Left ventricle myocardium inferior (tissue), 1 donor: Measurements from ENCODE around the gene SH3BP1. TPM values are rescaled to one million over a fixed set of nuclear protein-coding genes. Genes with fewer than 3 reads are reported as not detected.
A peak's percentile ranks its signal among the peaks of the same experiment; 100 is the strongest.
"Not testable (repeated sequence)": the region's sequence is repeated elsewhere in the genome, so short reads cannot be mapped to it uniquely, and the experiment has no call there.

ENCODE experiments used
- DNase-seq: peaks from one replicate; pipeline ENCODE4 v3.0.0-alpha.2; 2020
- H3K27ac ChIP-seq: fragments of 200-600 bp; replicated peaks from 2 replicates; pipeline ENCODE4 v1.8.0; 2021
- H3K27me3 ChIP-seq: fragments of 200-600 bp; 2 replicates; pipeline ENCODE4 v1.8.0; 2021; ENCODE audit warnings: low read depth
- H3K36me3 ChIP-seq: fragments of 200-600 bp; 2 replicates; pipeline ENCODE4 v1.8.0; 2021
- H3K4me1 ChIP-seq: fragments of 200-600 bp; 2 replicates; pipeline ENCODE4 v1.8.0; 2021
- H3K4me3 ChIP-seq: fragments of 200-600 bp; 2 replicates; pipeline ENCODE4 v1.8.0; 2021; ENCODE audit warnings: mild to moderate bottlenecking, moderate library complexity
- H3K9me3 ChIP-seq: fragments of 200-600 bp; replicated peaks from 2 replicates; pipeline ENCODE4 v1.8.0; 2021
- intact Hi-C: fragments of 100-400 bp; cut with micrococcal nuclease; formaldehyde crosslinking; loops from one replicate; pipeline ENCODE4 v1.11.0; 2022
- total RNA-seq: library from RNA; stranded (reverse); fragmentation: NEBNext Ultra II Directional; extraction: Animal tissue kit (Norgen Biotek cat#: 25700); gene quantifications from one replicate; pipeline ENCODE4 v1.2.1, GENCODE V29; 2021
- TF ChIP-seq, protein P1 (sequence below): fragments of 200-600 bp; IDR thresholded peaks from 2 replicates; pipeline ENCODE4 v1.8.0; 2021; ENCODE audit warnings: antibody characterized with exemption, mild to moderate bottlenecking, borderline replicate concordance
- donor health status: DM: no; HTN: yes; CAD: no; lungs with severe emphysema.

Gene SH3BP1
- total RNA-seq, 1 donor from 2014 or later, result 2.5 TPM

DNA sequence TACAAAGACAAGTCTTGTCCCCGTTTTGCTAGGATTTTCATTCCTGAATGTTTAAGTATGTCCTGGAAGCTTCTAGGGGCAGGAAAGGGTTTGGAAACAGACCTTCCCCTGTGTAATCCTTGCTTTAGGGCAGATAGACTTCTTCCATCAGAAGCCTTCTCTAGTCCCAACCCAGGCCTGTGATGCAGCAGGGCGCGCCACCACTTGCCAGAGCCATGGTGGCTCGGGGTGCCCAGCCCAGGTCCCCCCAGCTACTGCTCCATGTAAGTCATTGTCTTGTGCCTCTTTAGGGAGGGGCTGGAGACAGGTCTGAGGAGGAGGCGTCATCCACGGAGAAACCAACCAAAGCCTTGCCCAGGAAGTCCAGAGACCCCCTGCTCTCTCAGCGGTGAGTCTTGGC, 50.9 kb downstream of the SH3BP1 start:
- Histone ChIP-seq H3K4me1 (peaks cover 31% of the 10 kb centered on the region), H3K9me3 (no peaks in the 10 kb centered on the region), H3K27me3 (no peaks in the 10 kb centered on the region), H3K4me3 (no peak overlapping the region), H3K36me3 (peaks cover 67% of the 10 kb centered on the region), H3K27ac (no peak overlapping the region)
- intact Hi-C loops, result no loop called here
- no peak for DNase-seq
- TF ChIP-seq, protein P1, sequence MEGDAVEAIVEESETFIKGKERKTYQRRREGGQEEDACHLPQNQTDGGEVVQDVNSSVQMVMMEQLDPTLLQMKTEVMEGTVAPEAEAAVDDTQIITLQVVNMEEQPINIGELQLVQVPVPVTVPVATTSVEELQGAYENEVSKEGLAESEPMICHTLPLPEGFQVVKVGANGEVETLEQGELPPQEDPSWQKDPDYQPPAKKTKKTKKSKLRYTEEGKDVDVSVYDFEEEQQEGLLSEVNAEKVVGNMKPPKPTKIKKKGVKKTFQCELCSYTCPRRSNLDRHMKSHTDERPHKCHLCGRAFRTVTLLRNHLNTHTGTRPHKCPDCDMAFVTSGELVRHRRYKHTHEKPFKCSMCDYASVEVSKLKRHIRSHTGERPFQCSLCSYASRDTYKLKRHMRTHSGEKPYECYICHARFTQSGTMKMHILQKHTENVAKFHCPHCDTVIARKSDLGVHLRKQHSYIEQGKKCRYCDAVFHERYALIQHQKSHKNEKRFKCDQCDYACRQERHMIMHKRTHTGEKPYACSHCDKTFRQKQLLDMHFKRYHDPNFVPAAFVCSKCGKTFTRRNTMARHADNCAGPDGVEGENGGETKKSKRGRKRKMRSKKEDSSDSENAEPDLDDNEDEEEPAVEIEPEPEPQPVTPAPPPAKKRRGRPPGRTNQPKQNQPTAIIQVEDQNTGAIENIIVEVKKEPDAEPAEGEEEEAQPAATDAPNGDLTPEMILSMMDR, result no peak

DNA sequence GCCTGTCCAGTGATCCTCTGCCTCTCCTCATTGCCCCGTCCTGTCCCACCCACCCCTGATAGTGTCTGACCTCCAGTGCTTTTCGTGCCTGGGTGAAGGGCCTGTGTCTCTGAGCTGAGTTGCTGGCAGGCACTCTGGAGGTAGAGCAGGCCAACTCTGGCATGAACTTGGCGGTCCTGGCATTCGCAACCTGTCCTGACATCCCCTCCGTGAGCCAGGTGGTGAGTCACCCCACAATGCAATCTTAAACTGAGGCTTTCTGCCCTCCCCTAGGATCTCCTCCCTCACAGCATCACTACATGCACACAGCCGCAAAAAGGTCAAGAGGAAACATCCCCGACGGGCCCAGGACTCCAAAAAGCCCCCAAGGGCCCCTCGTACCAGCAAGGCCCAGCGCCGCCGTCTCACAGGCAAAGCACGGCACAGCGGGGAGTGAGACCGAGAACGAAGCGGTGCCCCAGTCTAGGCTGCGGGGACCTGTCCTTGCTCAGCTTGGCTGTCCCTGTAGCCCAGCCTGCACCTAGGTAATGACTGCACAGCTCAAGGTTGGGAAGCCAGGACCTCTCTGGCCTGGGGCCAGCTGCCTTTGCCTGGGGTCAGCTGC, 51.5 kb downstream of the SH3BP1 start:
- no peak overlapping the region for H3K4me3 ChIP-seq
- TF ChIP-seq, protein P1, result no peak
- peaks cover 67% of the 10 kb centered on the region for H3K36me3 ChIP-seq
- DNase-seq, result no peak
- no peaks in the 10 kb centered on the region for H3K9me3 ChIP-seq
- intact Hi-C loops, result no loop called here
- H3K4me1 ChIP-seq, result peaks cover 30% of the 10 kb centered on the region
- H3K27ac ChIP-seq, result no peak overlapping the region
- no peaks in the 10 kb centered on the region for H3K27me3 ChIP-seq

DNA sequence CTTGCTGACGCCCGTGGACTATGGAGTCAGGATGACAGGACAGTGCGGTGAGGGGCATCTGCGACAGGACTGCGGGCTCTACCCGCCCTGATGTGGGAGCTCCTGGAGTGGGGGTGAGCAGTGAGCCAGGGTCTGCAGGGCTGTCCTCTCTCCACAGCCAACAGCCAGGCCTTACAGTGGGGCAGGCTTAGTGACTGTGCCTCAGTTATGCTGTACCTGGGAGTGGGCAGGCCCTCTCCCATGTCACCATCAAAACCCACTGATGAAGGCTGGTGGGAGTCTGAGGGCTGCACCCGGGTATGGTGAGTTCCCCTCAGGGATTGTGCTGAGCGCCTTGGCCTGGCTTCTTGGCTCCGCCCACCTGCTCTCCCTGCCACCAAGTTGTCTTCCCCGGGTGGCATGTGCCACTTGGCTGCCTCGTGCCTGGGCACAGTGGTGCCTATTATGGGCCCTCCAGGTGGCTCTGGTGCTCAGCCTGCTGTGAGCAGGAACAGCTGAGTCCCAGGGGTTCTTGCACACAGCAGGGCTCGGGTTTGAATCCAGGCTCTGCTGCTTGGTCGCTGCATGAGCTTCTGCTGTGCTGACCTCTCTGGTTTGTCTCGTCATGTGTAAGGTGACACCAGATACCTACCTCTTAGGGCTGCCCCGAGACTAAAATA, 53.3 kb downstream of the SH3BP1 start:
- Histone ChIP-seq H3K4me1 (peaks cover 27% of the 10 kb centered on the region), H3K4me3 (no peak overlapping the region), H3K27me3 (no peaks in the 10 kb centered on the region), H3K9me3 (no peaks in the 10 kb centered on the region), H3K36me3 (peaks cover 67% of the 10 kb centered on the region), H3K27ac (no peak overlapping the region)
- TF ChIP-seq, protein P1, result no peak
- DNase-seq, result no peak
- intact Hi-C loops, result no loop called here

DNA sequence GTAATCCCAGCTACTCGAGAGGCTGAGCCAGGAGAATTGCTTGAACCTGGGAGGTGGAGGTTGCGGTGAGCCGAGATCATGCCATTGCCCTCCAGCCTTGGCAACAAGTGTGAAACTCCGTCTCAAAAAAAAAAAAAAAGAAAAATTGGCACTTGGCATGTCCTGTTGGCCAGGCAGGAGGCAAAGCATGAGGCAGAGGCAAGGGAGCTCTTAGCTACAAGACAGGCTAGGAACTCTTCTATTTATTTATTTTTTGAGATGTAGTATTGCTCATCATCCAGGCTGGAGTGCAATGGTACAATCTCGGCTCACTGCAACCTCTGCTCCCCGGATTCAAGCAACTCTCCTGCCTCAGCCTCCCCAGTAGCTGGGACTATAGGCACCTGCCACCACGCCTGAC, 54.7 kb downstream of the SH3BP1 start:
- H3K27me3 ChIP-seq, H3K4me3 ChIP-seq, intact Hi-C loops, H3K9me3 ChIP-seq, H3K27ac ChIP-seq, DNase-seq: not testable (repeated sequence)
- H3K4me1 ChIP-seq, result peaks cover 18% of the 10 kb centered on the region
- peaks cover 55% of the 10 kb centered on the region for H3K36me3 ChIP-seq

DNA sequence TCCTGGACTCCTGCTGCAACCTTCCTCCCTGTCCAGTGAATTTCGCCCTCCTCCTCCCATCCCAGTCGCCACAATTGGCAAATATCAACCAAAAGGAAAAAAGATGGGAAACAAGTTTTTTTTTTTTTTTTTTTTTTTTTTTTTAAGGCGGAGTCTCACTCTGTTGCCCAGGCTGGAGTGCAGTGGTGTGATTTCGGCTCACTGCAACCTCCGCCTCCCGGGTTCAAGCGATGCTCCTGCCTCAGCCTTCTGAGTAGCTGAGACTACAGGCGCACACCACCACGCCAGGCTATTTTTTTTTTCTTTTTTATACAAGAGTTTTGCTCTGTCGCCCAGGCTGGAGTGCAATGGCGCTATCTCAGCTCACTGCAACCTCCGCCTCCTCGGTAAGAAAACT, 56.8 kb downstream of the SH3BP1 start:
- H3K27ac ChIP-seq, result peak overlapping the region; percentile 48
- intact Hi-C loops, result not testable (repeated sequence)

DNA sequence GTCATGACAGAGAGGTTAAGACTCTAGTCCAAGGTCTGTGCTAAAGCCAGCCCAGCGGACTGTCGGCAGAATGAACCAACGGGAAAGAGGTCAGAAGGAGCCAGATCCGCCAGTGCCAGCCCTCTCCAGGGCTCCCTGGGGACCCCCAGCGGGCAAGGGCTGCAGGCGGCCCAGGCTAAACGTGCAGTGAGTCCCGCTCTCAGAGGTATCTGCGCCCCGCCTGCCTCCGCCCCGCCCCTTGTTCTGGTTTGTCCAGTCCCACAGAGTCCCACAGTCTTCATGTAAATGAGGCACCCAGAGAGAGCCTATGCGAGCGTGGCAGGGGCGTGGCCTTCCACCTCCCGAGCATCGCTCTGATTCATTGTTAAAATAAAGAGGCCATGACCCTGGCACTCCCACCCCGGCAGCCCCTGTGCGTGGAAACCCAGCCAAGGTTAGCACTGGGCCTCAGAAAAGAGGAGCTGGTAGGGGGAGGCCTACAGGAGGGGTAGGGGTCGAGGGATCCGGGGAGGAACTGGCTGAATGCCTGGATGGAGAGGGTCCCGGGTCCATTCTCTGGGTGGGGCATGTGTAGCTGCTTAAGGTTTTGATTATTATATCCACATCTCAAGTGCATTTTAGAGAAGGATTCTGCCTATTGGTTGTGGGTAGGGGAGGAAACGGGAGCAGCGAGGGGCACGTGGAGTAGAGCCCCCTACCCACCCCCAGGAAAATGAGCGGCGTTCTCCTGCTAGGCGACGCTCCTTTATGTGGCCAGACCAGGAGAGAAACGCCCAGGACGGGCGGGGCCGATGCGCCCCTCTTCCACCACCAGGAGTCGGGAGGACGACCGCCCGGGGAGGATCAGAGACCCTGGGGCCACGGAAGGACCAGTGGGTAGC, 57.4 kb downstream of the SH3BP1 start, which contains the start of gene TRIOBP:
TRIOBP (plus strand) TSS at position 392 of the 881 bp plus-strand sequence. CDS start 4,318 bp downstream, outside the sequence.
- no peaks in the 10 kb centered on the region for H3K9me3 ChIP-seq

More for the DNA sequence above, 56.8 kb downstream of the SH3BP1 start:
- DNase-seq, H3K9me3 ChIP-seq, H3K27me3 ChIP-seq: not testable (repeated sequence)
- peaks cover 18% of the 10 kb centered on the region for H3K4me1 ChIP-seq
- H3K4me3 ChIP-seq, result peak overlapping the region; percentile 53
- peaks cover 34% of the 10 kb centered on the region for H3K36me3 ChIP-seq

More for the DNA sequence above, 57.4 kb downstream of the SH3BP1 start, which contains the start of gene TRIOBP:
- peak; percentile 96 for DNase-seq
- Histone ChIP-seq H3K27me3 (no peaks in the 10 kb centered on the region), H3K27ac (peak within 1 kb of the TSS; percentile 48), H3K4me1 (peaks cover 18% of the 10 kb centered on the region), H3K36me3 (peaks cover 27% of the 10 kb centered on the region), H3K4me3 (peak within 1 kb of the TSS; percentile 53)
- TF ChIP-seq, protein P1, result peak; percentile 58
- intact Hi-C loops, result no loop called here
